Measurements from ENCODE around the gene MYOT. TPM values are rescaled to one million over a fixed set of nuclear protein-coding genes. Genes with fewer than 3 reads are reported as not detected.
"Not testable (repeated sequence)": the region's sequence is repeated elsewhere in the genome, so short reads cannot be mapped to it uniquely, and the experiment has no call there.

MYOT gene
- total RNA-seq, 1 experiment from 2014 or later, result not detected

DNA sequence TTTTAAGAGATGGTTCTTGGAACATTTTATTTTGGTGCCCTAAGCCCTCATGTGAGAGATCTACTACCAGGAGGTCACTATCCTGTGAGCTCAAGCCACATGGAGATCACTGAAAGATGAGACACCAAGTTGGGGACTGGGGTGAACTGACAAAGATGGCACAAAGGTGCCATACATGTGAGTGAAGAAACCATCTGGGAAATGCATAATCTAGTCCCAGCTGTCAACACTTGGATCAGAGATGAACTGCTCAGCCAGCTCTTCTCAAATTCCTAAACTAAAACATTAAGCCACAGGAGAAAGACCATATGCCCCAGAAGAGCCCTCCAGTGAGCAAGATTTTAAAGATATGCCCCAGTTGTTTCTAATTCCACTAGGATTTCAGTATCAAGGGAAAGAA is 22.2 kb upstream of the MYOT start:
- Histone ChIP-seq H3K4me3 (ENCODE audit: low read length) (no peak overlapping the region), H2AFZ (ENCODE audit: low read length) (no peak overlapping the region), H3K9me2 (replicated peaks; ENCODE audit: low read length) (no peaks in the 10 kb centered on the region), H3K9me3 (ENCODE audit: low read length) (no peaks in the 10 kb centered on the region), H3K27ac (ENCODE audit: low read length) (no peak overlapping the region), H3K27me3 (ENCODE audit: low read length) (no peaks in the 10 kb centered on the region), H3K4me1 (ENCODE audit: insufficient read depth, low read length) (no peaks in the 10 kb centered on the region), H3K79me2 (ENCODE audit: low read length) (no peaks in the 10 kb centered on the region), H3F3A (ENCODE audit: low read length, unreplicated experiment) (no peaks in the 10 kb centered on the region), H3K9ac (ENCODE audit: low read length) (no peak overlapping the region), H3K36me3 (ENCODE audit: low read depth, low read length) (no peaks in the 10 kb centered on the region), H3K4me2 (ENCODE audit: low read length) (no peak overlapping the region), H4K20me1 (ENCODE audit: low read length) (no peaks in the 10 kb centered on the region)
- ChIA-PET POLR2A (ENCODE audit: unreplicated experiment) (no interaction called here), CTCF (no interaction called here)
- ATAC-seq (no peak), DNase-seq (no peak)
- BruUV-seq (replicated peaks), result no TSS peak
- TF ChIP-seq EZH2phosphoT487 (IDR thresholded peaks at IDR 0.05; ENCODE audit: borderline replicate concordance, low read length), result no peak
- intact Hi-C loops (cut with micrococcal nuclease), result no loop called here

DNA sequence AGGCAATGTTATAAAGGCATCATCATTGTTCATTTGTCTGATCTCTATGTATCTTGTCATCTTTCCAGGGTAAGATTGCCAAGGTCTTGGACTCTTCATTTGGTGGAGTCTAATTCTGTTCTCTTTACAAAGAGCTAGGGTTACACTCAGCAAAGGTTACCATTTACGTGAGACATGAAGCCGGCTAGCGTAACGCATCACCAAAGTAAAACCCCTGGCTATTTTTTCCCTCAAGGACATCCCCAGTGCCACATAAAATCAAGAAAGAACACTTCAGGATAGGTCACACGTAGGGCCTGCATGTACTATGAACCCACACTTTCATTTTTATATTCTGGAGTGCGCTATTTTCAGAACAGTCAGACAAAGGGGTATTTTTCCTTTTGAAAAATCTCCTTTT is 20.0 kb upstream of the MYOT start:
- POLR2A ChIA-PET (ENCODE audit: unreplicated experiment), result no interaction called here
- H4K20me1 ChIP-seq (ENCODE audit: low read length), result no peaks in the 10 kb centered on the region
- TF ChIP-seq, protein P1, sequence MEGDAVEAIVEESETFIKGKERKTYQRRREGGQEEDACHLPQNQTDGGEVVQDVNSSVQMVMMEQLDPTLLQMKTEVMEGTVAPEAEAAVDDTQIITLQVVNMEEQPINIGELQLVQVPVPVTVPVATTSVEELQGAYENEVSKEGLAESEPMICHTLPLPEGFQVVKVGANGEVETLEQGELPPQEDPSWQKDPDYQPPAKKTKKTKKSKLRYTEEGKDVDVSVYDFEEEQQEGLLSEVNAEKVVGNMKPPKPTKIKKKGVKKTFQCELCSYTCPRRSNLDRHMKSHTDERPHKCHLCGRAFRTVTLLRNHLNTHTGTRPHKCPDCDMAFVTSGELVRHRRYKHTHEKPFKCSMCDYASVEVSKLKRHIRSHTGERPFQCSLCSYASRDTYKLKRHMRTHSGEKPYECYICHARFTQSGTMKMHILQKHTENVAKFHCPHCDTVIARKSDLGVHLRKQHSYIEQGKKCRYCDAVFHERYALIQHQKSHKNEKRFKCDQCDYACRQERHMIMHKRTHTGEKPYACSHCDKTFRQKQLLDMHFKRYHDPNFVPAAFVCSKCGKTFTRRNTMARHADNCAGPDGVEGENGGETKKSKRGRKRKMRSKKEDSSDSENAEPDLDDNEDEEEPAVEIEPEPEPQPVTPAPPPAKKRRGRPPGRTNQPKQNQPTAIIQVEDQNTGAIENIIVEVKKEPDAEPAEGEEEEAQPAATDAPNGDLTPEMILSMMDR (conservative IDR thresholded peaks at IDR 0.05; ENCODE audit: low read depth, low read length), result no peak
- TF ChIP-seq EZH2 (IDR thresholded peaks at IDR 0.05; ENCODE audit: low read length, unreplicated experiment) (no peak), EZH2phosphoT487 (IDR thresholded peaks at IDR 0.05; ENCODE audit: borderline replicate concordance, low read length) (no peak)
- intact Hi-C loops (cut with micrococcal nuclease), result no loop called here
- DNase-seq (no peak), ATAC-seq (no peak)
- no TSS peak for BruUV-seq (replicated peaks)
- H3K27ac ChIP-seq (ENCODE audit: low read length), result no peak overlapping the region
- H3K4me3 ChIP-seq (ENCODE audit: low read length), result no peak overlapping the region
- H3K36me3 ChIP-seq (ENCODE audit: low read depth, low read length), result no peaks in the 10 kb centered on the region
- no peaks in the 10 kb centered on the region for H3K9me2 ChIP-seq (replicated peaks; ENCODE audit: low read length)
- no peaks in the 10 kb centered on the region for H3K27me3 ChIP-seq (ENCODE audit: low read length)
- H3K9ac ChIP-seq (ENCODE audit: low read length), result no peak overlapping the region
- CTCF ChIA-PET, result no interaction called here
- no peak overlapping the region for H3K4me2 ChIP-seq (ENCODE audit: low read length)
- no peaks in the 10 kb centered on the region for H3K4me1 ChIP-seq (ENCODE audit: insufficient read depth, low read length)
- H3K79me2 ChIP-seq (ENCODE audit: low read length), result no peaks in the 10 kb centered on the region
- no peaks in the 10 kb centered on the region for H3F3A ChIP-seq (ENCODE audit: low read length, unreplicated experiment)
- no peak overlapping the region for H2AFZ ChIP-seq (ENCODE audit: low read length)
- H3K9me3 ChIP-seq (ENCODE audit: low read length), result no peaks in the 10 kb centered on the region

DNA sequence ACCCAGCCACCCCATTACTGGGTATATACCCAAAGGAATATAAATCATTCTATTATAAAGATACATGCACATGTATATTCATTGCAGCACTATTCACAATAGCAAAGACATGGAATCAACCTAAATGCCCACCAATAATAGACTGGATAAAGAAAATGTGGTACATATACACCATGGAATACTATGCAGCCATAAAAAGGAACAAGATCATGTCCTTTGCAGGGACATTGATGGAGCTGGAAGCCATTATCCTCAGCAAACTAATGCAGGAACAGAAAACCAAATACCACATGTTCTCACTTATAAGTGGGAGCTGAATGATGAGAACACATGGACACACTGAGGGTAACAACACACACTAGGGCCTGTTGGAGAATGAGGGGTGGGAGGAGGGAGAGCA is 14.5 kb upstream of the MYOT start:
- H3K27ac ChIP-seq (ENCODE audit: low read length); H4K20me1 ChIP-seq (ENCODE audit: low read length); H3K4me3 ChIP-seq (ENCODE audit: low read length); CTCF ChIA-PET; intact Hi-C loops (cut with micrococcal nuclease); BruUV-seq (replicated peaks); H3K27me3 ChIP-seq (ENCODE audit: low read length); H3K36me3 ChIP-seq (ENCODE audit: low read depth, low read length); H2AFZ ChIP-seq (ENCODE audit: low read length); H3K9me3 ChIP-seq (ENCODE audit: low read length); ATAC-seq; H3K9ac ChIP-seq (ENCODE audit: low read length); H3F3A ChIP-seq (ENCODE audit: low read length, unreplicated experiment); DNase-seq; POLR2A ChIA-PET (ENCODE audit: unreplicated experiment); H3K4me2 ChIP-seq (ENCODE audit: low read length); H3K9me2 ChIP-seq (replicated peaks; ENCODE audit: low read length); H3K4me1 ChIP-seq (ENCODE audit: insufficient read depth, low read length); H3K79me2 ChIP-seq (ENCODE audit: low read length): not testable (repeated sequence)

DNA sequence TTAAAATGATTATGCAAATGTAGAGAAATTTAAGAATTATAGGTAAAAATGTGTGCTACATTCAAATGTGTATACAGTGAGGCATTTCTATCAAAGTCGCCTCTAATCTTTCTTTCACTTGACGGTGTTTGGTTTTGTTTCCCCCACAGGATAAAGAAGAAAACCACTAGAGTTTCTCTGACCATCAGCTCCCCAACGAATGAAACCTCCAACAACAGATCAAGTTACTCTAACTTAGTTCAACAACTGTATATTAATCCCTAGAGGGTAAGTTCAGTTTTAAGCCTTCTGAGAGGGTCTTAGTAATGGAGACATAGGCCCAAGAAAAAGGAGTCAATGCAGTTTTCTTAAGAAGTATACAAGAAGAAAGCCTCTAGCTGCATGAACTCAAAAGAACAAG is 11.5 kb upstream of the MYOT start:
- intact Hi-C loops (cut with micrococcal nuclease), result no loop called here
- Histone ChIP-seq H3K79me2 (ENCODE audit: low read length) (no peaks in the 10 kb centered on the region), H3K27ac (ENCODE audit: low read length) (no peak overlapping the region), H2AFZ (ENCODE audit: low read length) (no peak overlapping the region), H3F3A (ENCODE audit: low read length, unreplicated experiment) (no peaks in the 10 kb centered on the region), H3K36me3 (ENCODE audit: low read depth, low read length) (no peaks in the 10 kb centered on the region), H4K20me1 (ENCODE audit: low read length) (no peaks in the 10 kb centered on the region), H3K27me3 (ENCODE audit: low read length) (no peaks in the 10 kb centered on the region), H3K9me3 (ENCODE audit: low read length) (no peaks in the 10 kb centered on the region), H3K4me3 (ENCODE audit: low read length) (no peak overlapping the region), H3K9ac (ENCODE audit: low read length) (no peak overlapping the region), H3K4me2 (ENCODE audit: low read length) (no peak overlapping the region), H3K4me1 (ENCODE audit: insufficient read depth, low read length) (no peaks in the 10 kb centered on the region), H3K9me2 (replicated peaks; ENCODE audit: low read length) (no peaks in the 10 kb centered on the region)
- TF ChIP-seq EZH2phosphoT487 (IDR thresholded peaks at IDR 0.05; ENCODE audit: borderline replicate concordance, low read length), result no peak
- ATAC-seq, result no peak
- CTCF ChIA-PET, result no interaction called here
- no TSS peak for BruUV-seq (replicated peaks)
- POLR2A ChIA-PET (ENCODE audit: unreplicated experiment), result no interaction called here
- no peak for DNase-seq

All from PC-3 (cell line).